GM23338 (cell line): ENCODE data around the gene LRIT2. TPM values are rescaled to one million over a fixed set of nuclear protein-coding genes. Genes with fewer than 3 reads are reported as not detected.

Experiments
- ATAC-seq: fragments of 200-7000 bp; cut with Tn5 transposase; 3 replicates; pipeline ENCODE4 v1.9.1; 2020
- DNase-seq: peaks from one replicate; pipeline ENCODE4 v3.0.0-alpha.2; 2015; ENCODE audit warnings: low spot score
- H2AFZ ChIP-seq: fragments of 200-600 bp; sonication (generic); 2 replicates; pipeline ENCODE4 v1.8.0; 2016; ENCODE audit warnings: antibody characterized with exemption, mild to moderate bottlenecking, moderate library complexity
- H3F3A ChIP-seq: fragments of 200-600 bp; sonication (generic); replicated peaks from 2 replicates; pipeline ENCODE4 v1.8.0; 2017; ENCODE audit warnings: antibody characterized with exemption, mixed run types, low read depth
- H3K27ac ChIP-seq: fragments of 200-600 bp; sonication (generic); 2 replicates; pipeline ENCODE4 v1.6.1; 2016; ENCODE audit warnings: low read depth
- H3K27me3 ChIP-seq: fragments of 200-600 bp; sonication (generic); 2 replicates; pipeline ENCODE4 v1.8.0; 2016; ENCODE audit warnings: mild to moderate bottlenecking, mixed run types, moderate library complexity; ENCODE audit not compliant: insufficient read depth
- H3K36me3 ChIP-seq: fragments of 200-600 bp; sonication (generic); 2 replicates; pipeline ENCODE4 v1.8.0; 2016; ENCODE audit warnings: mild to moderate bottlenecking; ENCODE audit not compliant: insufficient read depth
- H3K4me1 ChIP-seq: fragments of 200-600 bp; sonication (generic); 2 replicates; pipeline ENCODE4 v1.8.0; 2016; ENCODE audit warnings: mild to moderate bottlenecking, moderate library complexity; ENCODE audit not compliant: insufficient read depth
- H3K4me2 ChIP-seq: fragments of 200-600 bp; sonication (generic); 2 replicates; pipeline ENCODE4 v1.7.1; 2017; ENCODE audit warnings: mixed run types
- H3K4me3 ChIP-seq: fragments of 200-600 bp; sonication (generic); 2 replicates; pipeline ENCODE4 v1.6.1; 2016; ENCODE audit warnings: mixed run types
- H3K79me2 ChIP-seq: fragments of 200-600 bp; sonication (generic); replicated peaks from 2 replicates; pipeline ENCODE4 v1.8.0; 2017; ENCODE audit warnings: mild to moderate bottlenecking; ENCODE audit not compliant: insufficient read depth
- H3K9me2 ChIP-seq: fragments of 200-600 bp; sonication (generic); 2 replicates; pipeline ENCODE4 v1.8.0; 2017; ENCODE audit not compliant: insufficient read depth
- H4K20me1 ChIP-seq: fragments of 200-600 bp; sonication (generic); replicated peaks from 2 replicates; pipeline ENCODE4 v1.8.0; 2017; ENCODE audit warnings: mild to moderate bottlenecking; ENCODE audit not compliant: insufficient read depth
- H3K27ac Mint-ChIP-seq: 2 replicates; pipeline ENCODE4 v1.8.0; 2020; ENCODE audit warnings: inconsistent platforms, mild to moderate bottlenecking, moderate library complexity, mixed read lengths
- H3K27me3 Mint-ChIP-seq: 3 replicates; pipeline ENCODE4 v1.8.0; 2022; ENCODE audit warnings: low read depth, mild to moderate bottlenecking, moderate library complexity, mixed read lengths, inconsistent platforms; ENCODE audit not compliant: insufficient read depth, poor library complexity
- H3K36me3 Mint-ChIP-seq: 3 replicates; pipeline ENCODE4 v1.8.0; 2021; ENCODE audit warnings: low read depth, mild to moderate bottlenecking, inconsistent platforms, moderate library complexity, mixed read lengths
- H3K4me1 Mint-ChIP-seq: 3 replicates; pipeline ENCODE4 v1.8.0; 2020; ENCODE audit warnings: mild to moderate bottlenecking, inconsistent platforms, mixed read lengths
- H3K4me3 Mint-ChIP-seq: 3 replicates; pipeline ENCODE4 v1.8.0; 2021; ENCODE audit warnings: moderate library complexity, mild to moderate bottlenecking, inconsistent platforms, mixed read lengths
- H3K9me3 Mint-ChIP-seq: 3 replicates; pipeline ENCODE4 v1.8.0; 2020; ENCODE audit warnings: moderate library complexity, mild to moderate bottlenecking, inconsistent platforms, mixed read lengths
- CREB1 ChIP-seq: fragments of 250-450 bp; sonication (Bioruptor Pico); IDR thresholded peaks from 2 replicates; pipeline ENCODE4 v1.5.0; 2020; ENCODE audit warnings: low read depth, mild to moderate bottlenecking, moderate library complexity
- EZH2 ChIP-seq: fragments of 200-600 bp; sonication (generic); IDR thresholded peaks from one replicate; pipeline ENCODE4 v1.8.0; 2017; ENCODE audit warnings: antibody characterized with exemption, mild to moderate bottlenecking, low read depth; ENCODE audit not compliant: unreplicated experiment
- EZH2phosphoT487 ChIP-seq: fragments of 200-600 bp; sonication (generic); IDR thresholded peaks from one replicate; pipeline ENCODE4 v1.8.1; 2018; ENCODE audit warnings: antibody characterized with exemption; ENCODE audit not compliant: unreplicated experiment
- JUNB ChIP-seq: IDR thresholded peaks from one replicate; pipeline ENCODE4 v1.6.1; 2016; ENCODE audit warnings: antibody characterized with exemption; ENCODE audit not compliant: unreplicated experiment
- NANOG ChIP-seq: IDR thresholded peaks from 2 replicates; pipeline ENCODE4 v1.6.1; 2016; ENCODE audit warnings: antibody characterized with exemption, borderline replicate concordance
- STAT1 ChIP-seq: IDR thresholded peaks from one replicate; pipeline ENCODE4 v1.6.1; 2016; ENCODE audit warnings: antibody characterized with exemption; ENCODE audit not compliant: unreplicated experiment
- ZNF331 ChIP-seq: fragments of 250-450 bp; sonication (Bioruptor Pico); IDR thresholded peaks from 2 replicates; pipeline ENCODE4 v1.5.0; 2020; ENCODE audit warnings: low read depth, mild to moderate bottlenecking, moderate library complexity
- polyA plus RNA-seq: library from polyadenylated mRNA; unstranded; fragments of >200 nt; fragmentation: Nextera tagmentation; extraction: Ambion mirVana; gene quantifications from 2 replicates; pipeline ENCODE4 v1.2.1, GENCODE V29; 2016
- total RNA-seq: library from RNA; depleted of rRNA; stranded (reverse); fragments of >200 nt; shearing (Covaris generic); gene quantifications from 2 replicates; pipeline ENCODE4 v1.2.3, GENCODE V29; 2014
- TF ChIP-seq, protein P1 (sequence below): IDR thresholded peaks from 2 replicates; pipeline ENCODE4 v1.6.1; 2016; ENCODE audit warnings: antibody characterized with exemption
- TF ChIP-seq, protein P2 (sequence below), 2 experiments: fragments of 200-600 bp in 1 of 2; sonication (generic) in 1 of 2; conservative IDR thresholded peaks; 2 replicates each; pipeline versions ENCODE4 v1.5.1 to v1.6.1; 2016 to 2017; ENCODE audit warnings: antibody characterized with exemption in 2 of 2, low read depth in 2 of 2, mild to moderate bottlenecking in 2 of 2, moderate library complexity in 1 of 2
- TF ChIP-seq, protein P3 (sequence below): IDR thresholded peaks from one replicate; pipeline ENCODE4 v1.6.1; 2018; ENCODE audit warnings: antibody characterized with exemption; ENCODE audit not compliant: unreplicated experiment

The LRIT2 gene
- total and polyA plus RNA-seq, 2 experiments from 2014 or later: not detected

DNA sequence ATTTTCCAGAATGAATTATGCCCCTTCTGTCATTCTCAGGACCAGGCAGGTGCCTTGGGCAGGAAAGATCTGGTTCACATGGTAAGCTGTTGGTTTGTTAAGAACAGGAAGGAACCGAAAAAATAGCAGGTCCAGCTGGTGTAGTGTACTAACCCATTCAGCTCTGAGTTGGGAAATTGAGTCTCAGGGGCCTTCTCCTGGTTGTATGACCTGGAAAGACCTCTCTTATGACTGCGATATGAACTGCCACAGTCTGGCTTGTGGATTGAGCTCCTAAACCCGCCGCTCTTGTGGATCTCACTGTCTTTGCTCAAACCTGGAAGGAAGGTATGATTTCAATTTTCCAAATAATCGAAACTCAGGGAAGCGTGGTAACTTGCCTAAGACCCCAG is 11.5 kb upstream of the LRIT2 start:
- Histone ChIP-seq H3K27me3 (peaks cover 12% of the 10 kb centered on the region; the same call in 1 of the 2 replicates), H3K4me1 (no peaks in the 10 kb centered on the region; the same call in 1 of the 2 replicates), H3K9me2 (no peaks in the 10 kb centered on the region), H3K27ac (no peak overlapping the region), H4K20me1 (no peaks in the 10 kb centered on the region), H3F3A (no peaks in the 10 kb centered on the region), H3K4me3 (no peak overlapping the region), H2AFZ (peak overlapping the region; percentile 98; the same call in 1 of the 2 replicates), H3K79me2 (no peaks in the 10 kb centered on the region), H3K4me2 (peak overlapping the region; percentile 66; the same call in 1 of the 2 replicates), H3K36me3 (no peaks in the 10 kb centered on the region)
- DNase-seq: no peak
- Mint-ChIP-seq H3K4me1 (peaks cover 3% of the 10 kb centered on the region; the same call in 1 of the 3 replicates), H3K27ac (no peak overlapping the region), H3K36me3 (no peaks in the 10 kb centered on the region), H3K27me3 (peaks cover 10% of the 10 kb centered on the region), H3K4me3 (no peak overlapping the region), H3K9me3 (no peaks in the 10 kb centered on the region)
- TF ChIP-seq EZH2: no peak
- ATAC-seq: no peak

DNA sequence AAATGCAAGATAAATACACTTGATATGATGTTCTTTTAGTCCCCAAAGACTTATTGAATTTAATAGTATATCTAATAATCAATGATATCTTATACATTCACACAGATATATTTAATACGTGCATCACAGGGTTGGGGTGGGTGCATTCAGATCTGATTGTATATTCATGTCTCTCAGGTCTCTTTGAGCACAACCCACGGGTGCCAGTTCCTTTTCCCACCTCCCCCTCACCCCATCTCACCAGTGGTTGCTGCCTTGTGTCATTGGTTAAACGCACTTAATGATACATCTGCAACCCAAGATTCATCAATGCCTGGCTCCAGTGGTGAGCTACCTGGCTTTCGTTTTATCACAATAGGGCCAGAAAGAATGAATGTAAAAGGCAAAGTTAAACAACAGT is 9.8 kb upstream of the LRIT2 start:
- Histone ChIP-seq H3K4me3 (no peak overlapping the region), H3K27me3 (peaks cover 12% of the 10 kb centered on the region; the same call in 1 of the 2 replicates), H3K27ac (no peak overlapping the region), H3K4me1 (no peaks in the 10 kb centered on the region; the same call in 1 of the 2 replicates), H3K9me2 (no peaks in the 10 kb centered on the region), H3F3A (no peaks in the 10 kb centered on the region), H3K36me3 (no peaks in the 10 kb centered on the region), H2AFZ (no peak overlapping the region), H3K79me2 (no peaks in the 10 kb centered on the region), H3K4me2 (no peak overlapping the region), H4K20me1 (no peaks in the 10 kb centered on the region)
- H3K9me3 Mint-ChIP-seq: no peaks in the 10 kb centered on the region
- H3K36me3 Mint-ChIP-seq: no peaks in the 10 kb centered on the region
- ATAC-seq (no peak), DNase-seq (no peak)
- peaks cover 10% of the 10 kb centered on the region for H3K27me3 Mint-ChIP-seq
- no peak overlapping the region for H3K4me3 Mint-ChIP-seq
- H3K4me1 Mint-ChIP-seq: peaks cover 3% of the 10 kb centered on the region; the same call in 1 of the 3 replicates
- no peak overlapping the region for H3K27ac Mint-ChIP-seq
- TF ChIP-seq, protein P1, sequence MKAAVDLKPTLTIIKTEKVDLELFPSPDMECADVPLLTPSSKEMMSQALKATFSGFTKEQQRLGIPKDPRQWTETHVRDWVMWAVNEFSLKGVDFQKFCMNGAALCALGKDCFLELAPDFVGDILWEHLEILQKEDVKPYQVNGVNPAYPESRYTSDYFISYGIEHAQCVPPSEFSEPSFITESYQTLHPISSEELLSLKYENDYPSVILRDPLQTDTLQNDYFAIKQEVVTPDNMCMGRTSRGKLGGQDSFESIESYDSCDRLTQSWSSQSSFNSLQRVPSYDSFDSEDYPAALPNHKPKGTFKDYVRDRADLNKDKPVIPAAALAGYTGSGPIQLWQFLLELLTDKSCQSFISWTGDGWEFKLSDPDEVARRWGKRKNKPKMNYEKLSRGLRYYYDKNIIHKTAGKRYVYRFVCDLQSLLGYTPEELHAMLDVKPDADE: no peak
- TF ChIP-seq EZH2 (no peak), ZNF331 (CRISPR knock-in tag) (no peak), NANOG (no peak), STAT1 (no peak), EZH2phosphoT487 (no peak), CREB1 (CRISPR knock-in tag) (no peak), JUNB (no peak)
- TF ChIP-seq, protein P2, sequence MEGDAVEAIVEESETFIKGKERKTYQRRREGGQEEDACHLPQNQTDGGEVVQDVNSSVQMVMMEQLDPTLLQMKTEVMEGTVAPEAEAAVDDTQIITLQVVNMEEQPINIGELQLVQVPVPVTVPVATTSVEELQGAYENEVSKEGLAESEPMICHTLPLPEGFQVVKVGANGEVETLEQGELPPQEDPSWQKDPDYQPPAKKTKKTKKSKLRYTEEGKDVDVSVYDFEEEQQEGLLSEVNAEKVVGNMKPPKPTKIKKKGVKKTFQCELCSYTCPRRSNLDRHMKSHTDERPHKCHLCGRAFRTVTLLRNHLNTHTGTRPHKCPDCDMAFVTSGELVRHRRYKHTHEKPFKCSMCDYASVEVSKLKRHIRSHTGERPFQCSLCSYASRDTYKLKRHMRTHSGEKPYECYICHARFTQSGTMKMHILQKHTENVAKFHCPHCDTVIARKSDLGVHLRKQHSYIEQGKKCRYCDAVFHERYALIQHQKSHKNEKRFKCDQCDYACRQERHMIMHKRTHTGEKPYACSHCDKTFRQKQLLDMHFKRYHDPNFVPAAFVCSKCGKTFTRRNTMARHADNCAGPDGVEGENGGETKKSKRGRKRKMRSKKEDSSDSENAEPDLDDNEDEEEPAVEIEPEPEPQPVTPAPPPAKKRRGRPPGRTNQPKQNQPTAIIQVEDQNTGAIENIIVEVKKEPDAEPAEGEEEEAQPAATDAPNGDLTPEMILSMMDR (conservative IDR thresholded peaks at IDR 0.05; ENCODE audit: low read depth in 2 of 2): no peak
- TF ChIP-seq, protein P3, sequence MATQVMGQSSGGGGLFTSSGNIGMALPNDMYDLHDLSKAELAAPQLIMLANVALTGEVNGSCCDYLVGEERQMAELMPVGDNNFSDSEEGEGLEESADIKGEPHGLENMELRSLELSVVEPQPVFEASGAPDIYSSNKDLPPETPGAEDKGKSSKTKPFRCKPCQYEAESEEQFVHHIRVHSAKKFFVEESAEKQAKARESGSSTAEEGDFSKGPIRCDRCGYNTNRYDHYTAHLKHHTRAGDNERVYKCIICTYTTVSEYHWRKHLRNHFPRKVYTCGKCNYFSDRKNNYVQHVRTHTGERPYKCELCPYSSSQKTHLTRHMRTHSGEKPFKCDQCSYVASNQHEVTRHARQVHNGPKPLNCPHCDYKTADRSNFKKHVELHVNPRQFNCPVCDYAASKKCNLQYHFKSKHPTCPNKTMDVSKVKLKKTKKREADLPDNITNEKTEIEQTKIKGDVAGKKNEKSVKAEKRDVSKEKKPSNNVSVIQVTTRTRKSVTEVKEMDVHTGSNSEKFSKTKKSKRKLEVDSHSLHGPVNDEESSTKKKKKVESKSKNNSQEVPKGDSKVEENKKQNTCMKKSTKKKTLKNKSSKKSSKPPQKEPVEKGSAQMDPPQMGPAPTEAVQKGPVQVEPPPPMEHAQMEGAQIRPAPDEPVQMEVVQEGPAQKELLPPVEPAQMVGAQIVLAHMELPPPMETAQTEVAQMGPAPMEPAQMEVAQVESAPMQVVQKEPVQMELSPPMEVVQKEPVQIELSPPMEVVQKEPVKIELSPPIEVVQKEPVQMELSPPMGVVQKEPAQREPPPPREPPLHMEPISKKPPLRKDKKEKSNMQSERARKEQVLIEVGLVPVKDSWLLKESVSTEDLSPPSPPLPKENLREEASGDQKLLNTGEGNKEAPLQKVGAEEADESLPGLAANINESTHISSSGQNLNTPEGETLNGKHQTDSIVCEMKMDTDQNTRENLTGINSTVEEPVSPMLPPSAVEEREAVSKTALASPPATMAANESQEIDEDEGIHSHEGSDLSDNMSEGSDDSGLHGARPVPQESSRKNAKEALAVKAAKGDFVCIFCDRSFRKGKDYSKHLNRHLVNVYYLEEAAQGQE: no peak
